Measurements from ENCODE around the gene KBTBD2.
"Not testable (repeated sequence)": the region's sequence is repeated elsewhere in the genome, so short reads cannot be mapped to it uniquely, and the experiment has no call there.

- TF ChIP-seq TOX (CRISPR knock-in tag; IDR thresholded peaks at IDR 0.05; ENCODE audit: borderline replicate concordance); PPARA (CRISPR knock-in tag; IDR thresholded peaks at IDR 0.05; ENCODE audit: borderline replicate concordance); ZNF565 (CRISPR knock-in tag; conservative IDR thresholded peaks at IDR 0.05; ENCODE audit: low read depth); GLIS3 (CRISPR knock-in tag; IDR thresholded peaks at IDR 0.05); ZNF8 (CRISPR knock-in tag; IDR thresholded peaks at IDR 0.05); OSR1 (CRISPR knock-in tag; IDR thresholded peaks at IDR 0.05); ZNF70 (CRISPR knock-in tag; IDR thresholded peaks at IDR 0.05); RARB (CRISPR knock-in tag; IDR thresholded peaks at IDR 0.05): not testable (repeated sequence)
- TF ChIP-seq, protein P1, sequence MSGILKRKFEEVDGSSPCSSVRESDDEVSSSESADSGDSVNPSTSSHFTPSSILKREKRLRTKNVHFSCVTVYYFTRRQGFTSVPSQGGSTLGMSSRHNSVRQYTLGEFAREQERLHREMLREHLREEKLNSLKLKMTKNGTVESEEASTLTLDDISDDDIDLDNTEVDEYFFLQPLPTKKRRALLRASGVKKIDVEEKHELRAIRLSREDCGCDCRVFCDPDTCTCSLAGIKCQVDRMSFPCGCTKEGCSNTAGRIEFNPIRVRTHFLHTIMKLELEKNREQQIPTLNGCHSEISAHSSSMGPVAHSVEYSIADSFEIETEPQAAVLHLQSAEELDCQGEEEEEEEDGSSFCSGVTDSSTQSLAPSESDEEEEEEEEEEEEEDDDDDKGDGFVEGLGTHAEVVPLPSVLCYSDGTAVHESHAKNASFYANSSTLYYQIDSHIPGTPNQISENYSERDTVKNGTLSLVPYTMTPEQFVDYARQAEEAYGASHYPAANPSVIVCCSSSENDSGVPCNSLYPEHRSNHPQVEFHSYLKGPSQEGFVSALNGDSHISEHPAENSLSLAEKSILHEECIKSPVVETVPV (CRISPR knock-in tag; IDR thresholded peaks at IDR 0.05) = not testable (repeated sequence)
These were observed 25.4 kb upstream of the KBTBD2 start for GRCh38 chr7:32916994-32917393.
